ENCODE results near the gene HEXIM1.
"Not testable (repeated sequence)": the region's sequence is repeated elsewhere in the genome, so short reads cannot be mapped to it uniquely, and the experiment has no call there.

HEXIM1 gene

DNA sequence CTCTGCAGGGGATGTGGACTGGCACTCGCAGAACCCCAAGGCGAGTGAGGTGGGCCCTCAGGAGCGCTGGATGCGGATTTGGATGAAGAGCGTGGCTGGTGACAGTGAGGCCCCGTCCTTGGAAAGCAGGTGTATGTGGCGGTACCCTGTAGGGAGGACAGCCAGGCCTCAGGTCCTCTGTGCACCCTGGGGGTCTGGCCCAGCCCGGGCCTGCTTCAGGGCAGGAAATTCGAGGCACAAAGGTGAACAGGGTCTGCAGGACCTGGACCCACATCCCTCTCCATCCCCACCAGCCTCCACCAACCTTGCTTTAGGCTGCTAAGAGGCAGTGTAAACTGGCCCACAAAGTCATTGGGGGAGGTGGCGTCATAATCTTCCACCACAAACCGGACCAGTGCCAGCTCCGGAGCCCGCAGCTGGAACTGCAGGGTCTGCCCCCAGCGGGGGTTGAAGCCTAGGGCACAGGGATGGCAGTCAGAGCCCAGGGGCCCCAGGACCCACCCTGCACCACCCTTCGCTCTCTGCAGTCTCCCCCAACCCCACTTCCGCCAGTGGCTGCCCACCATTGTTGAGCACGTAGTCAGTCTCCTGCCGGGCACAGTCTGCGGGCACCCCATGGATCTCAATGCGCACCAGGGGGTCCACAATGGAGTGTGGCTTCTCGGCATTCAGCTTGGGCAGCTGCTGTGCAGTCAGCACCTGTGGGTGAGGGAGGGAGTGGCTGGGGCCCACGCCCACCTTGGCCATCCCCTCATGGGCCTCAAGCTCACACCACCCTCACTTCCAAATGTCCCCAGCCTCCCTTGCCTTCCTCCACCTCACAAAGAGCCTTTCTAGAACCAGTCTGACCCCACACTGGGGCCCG lies 35.5 kb upstream of the HEXIM1 start:
- DNase-seq: no peak

DNA sequence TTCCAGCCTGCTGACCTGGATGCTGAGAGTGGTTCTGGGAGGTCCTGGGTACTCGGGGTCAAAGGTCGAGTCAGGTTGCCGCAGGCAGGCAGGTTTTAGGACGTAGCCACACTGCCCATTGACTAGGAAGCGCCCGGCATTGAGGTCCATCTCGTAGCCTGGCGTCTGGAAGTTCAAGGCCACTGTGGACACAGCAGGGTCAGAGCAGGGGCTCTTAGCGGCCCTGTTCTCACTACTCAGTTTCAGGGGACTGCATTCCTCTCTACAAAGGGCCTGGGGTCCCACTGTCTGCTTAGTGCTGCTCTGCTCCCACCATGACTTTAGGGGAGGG lies 34.9 kb upstream of the HEXIM1 start:
- no peak for DNase-seq

DNA sequence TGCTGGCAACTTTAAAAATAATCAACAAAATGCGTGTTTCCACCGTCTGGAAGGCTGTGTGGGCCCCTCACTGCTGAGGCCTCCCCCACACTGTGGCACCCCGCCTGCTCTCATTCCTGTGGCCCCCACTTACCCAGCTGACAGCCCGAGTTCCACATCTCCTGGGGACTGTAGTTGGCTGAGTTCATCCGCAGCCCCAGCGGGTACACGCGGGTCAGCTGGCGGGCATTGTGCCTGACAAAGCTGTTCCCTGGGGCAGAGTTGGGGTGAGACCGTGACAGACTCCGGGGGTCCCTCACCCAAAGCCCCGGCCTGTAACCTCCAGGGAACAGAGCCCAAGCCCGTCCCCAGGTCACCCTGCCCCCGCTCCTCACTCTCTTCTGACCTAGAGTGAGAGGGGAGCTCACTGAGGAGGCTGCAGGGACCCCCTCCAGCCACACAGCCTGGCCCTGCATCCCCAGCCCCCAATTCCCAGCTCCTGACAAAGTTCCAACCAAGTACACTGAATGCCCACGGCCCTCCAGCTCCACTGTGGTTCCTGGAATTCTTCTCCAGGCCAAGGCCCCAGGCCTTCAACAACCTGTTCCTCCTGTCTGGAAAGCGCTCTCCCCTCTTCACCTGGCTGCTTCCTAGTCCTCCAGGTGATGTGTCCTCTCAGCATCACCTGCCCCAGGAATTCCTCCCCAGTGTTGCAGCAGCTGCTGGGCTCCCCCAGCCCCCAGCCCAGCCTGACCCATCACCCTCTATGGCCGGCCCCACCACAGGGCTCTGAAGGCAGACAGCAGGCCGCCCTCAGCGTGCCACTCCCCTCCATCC lies 34.0 kb upstream of the HEXIM1 start:
- no peak for DNase-seq

DNA sequence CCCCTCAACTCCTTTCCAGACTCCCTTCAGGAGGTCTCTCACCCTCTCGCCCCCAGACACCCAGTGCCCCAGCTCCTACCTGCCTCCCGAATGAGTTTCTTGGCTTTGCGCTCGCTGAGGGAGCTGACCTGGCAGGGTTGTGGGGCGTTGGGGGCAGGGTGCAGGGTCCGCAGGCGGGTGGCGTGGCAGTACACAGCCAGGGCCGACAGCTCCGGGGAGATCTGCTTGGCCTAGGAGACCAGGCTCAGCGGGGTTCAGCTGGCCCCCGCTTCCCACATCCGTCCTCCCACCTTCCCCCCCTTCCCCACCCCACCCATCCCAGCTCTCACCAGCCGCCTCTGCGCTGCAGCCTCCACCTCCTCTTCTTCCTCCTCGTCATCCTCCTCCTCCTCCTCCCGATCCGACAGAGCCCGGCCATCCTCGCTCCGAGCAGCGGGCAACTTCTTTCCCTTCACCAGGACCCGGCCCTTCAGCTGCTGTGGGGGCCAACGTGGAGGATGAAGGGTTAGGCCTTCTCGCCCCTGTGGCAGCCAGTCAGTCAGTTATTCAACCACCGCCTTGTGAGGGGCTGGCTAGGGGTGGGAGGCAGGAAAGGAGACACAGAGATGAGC lies 33.2 kb upstream of the HEXIM1 start:
- DNase-seq: no peak

DNA sequence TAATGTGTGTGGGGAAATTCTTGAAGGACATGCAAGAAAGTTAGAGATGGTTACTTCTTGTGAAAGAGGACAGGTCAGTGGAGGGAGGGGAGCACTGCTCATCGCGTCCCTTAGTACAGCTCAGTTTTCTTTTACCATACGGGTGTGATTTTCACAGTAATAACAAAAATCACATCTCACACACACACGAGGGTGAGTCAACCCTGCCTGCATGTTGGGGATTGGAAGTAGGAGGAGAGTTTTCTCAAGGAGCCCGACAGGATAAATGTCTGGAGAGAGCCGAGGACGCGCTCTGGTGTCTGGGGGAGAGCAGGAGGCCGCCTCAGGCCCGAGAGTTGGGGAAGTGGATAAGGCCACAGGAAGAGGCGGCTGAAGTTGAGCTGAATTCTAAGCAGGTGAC lies 32.4 kb upstream of the HEXIM1 start:
- DNase-seq: peak in 1 of 56 donors; percentile 30

DNA sequence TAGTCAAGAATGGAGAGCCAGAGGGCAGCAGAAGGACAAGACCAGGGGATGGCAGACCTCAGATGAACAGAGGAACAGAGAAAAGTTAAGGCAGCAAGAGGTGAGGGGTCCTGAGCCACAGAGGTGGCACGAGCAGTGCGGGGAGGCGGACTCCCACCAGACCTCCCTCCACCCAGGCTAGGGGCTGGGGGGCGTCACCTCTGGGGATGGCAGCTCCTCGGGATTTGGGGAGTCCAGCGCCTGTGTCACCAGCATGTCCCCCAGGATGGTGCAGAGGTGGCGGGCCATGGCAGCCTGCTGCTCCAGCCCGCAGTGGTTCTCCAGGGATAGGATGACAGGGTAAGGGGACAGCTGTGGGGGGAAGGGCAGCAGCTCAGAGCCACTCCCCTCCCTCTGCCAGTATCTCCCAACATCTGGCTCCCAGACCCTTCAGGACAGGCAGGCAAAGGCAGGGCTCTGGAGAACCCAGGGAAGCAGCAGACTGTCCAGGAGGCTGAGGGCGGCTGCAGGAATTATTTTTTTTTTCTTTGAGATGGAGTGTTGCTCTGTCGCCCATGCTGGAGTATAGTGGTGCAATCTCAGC lies 31.8 kb upstream of the HEXIM1 start:
- no peak for DNase-seq

DNA sequence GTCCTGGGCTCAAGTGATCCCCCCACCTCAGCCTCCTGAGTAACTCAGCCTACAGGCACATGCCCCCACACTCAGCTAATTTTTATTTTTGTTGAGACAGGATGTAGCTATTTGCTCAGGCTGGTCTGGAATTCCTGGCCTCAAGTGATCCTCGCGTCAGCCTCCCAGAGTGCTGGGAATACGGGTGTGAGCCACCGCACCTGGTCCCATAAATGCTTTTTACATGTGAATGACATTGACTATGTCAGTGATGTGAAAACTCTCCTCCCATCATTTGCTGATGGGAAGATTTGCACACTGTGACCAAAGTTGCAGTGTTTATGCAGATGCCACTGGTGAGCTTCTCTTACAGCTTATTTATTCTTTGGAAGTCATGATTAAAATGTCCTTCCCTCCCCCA lies 30.9 kb upstream of the HEXIM1 start:
- DNase-seq: no peak

DNA sequence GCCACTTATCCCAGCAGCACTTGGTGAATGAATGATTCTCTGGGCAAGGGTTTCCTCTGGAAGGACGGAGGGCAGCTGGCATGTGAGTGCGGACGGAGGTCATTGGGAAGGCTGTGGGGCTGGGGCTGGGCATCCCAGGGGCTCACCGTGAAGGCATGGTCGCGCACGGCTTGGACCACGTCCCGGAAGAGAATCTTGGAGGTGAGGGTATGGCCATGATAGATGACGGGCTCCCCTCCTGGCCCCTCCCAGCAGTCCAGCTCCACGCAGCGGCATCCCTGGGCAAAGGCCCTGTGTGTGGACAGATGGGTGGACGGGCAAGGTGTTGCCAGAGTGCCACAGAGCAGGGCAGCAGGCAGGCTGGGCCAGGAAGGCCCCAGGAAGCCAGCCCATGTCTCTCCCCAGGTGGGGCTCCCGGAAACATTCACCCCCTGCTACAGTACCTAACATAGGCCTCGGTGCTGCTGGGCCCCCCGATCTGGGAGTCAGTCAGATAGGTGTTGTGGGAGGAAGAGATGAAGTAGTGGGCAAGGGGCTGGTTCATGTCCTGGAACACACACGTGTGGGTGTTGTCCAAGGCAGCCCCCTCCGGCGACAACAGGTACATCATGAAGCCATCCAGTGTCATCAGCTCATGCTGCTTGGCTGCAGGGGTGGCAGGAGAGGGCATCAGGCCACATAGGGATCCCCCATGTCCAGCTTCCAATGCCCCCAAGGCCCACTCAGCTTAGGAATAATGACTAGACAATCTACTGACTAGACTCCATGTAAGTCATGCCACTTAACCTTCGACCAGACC lies 30.2 kb upstream of the HEXIM1 start:
- no peak for DNase-seq

DNA sequence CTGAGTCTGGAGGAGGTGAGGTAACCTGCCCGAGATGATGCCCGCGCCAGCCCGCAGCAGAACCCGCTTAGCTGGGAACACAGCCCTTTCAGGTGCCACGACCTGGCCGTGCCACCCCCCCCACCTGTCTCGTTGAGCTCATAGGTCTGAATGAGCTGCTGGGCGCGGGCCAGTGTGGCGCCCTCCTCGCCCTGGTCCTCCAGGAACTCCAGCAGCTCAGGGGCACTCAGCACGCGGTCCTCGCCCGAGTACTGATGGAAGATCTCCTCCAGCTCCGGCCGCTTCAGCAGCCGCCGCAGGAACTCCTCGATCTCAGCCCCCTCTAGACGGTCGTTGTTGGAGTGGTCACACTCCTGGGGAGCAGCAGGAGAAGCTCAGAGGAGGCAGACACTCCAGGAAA lies 29.6 kb upstream of the HEXIM1 start:
- DNase-seq: no peak

DNA sequence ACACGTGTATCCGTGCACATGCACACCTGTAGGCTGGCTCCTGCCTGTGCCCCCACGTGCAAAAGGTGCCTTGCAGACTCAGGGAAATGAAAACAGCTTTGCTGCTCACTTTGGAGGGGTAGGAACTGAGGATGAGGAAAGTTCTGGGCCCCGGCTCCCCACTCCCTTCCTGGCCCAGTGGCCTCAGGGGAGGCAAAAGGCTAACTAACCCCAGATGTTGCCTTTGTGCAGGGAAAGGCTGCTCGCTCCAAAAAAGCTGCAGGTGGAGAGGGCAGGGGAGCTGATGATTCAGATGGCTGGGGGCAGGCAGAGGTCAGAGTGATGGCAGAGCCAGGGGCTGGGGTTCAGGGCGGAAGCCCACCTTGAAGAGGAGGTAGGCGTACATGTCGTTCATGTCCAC lies 28.3 kb upstream of the HEXIM1 start:
- no peak for DNase-seq

DNA sequence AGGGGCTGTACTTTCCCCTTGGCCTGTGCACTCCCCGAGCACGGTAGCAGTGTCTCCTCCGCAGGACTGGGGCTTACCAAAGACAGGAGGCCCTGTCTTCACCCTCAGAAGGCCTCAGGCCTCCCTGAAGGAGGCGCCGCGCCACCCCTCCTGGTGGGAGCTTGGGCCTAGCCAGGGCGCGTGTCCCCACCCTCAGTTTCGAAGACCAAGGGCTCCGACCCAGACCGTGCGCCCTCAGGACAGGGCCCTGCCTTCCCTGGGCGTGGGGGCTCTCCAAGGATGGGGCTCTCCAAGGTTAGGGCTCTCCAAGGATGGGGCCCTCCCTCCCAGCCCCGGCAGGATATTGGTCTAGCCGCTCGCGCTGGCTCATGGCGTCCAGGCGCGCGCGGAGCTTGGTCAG lies 27.7 kb upstream of the HEXIM1 start:
- no peak for DNase-seq

DNA sequence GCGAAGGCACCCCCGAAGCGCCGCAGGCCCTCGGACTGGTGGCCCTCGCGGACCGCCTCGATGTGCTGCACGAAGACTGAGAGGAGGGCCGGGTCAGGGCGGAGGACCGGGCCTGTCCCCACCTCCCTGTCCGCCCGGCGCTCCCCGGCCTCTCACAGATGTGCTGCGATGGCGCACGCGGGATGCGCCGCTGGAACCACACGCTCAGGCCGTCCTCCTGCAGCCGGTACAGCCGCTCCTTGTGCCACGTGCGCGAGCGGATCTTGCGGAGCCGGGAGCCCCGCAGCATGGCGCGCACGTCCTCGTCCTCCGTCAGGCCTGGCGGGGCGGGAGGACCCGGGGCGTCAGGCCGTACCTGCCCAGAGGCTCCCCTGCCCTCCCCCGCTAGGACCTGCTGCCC lies 27.2 kb upstream of the HEXIM1 start:
- no peak for DNase-seq

DNA sequence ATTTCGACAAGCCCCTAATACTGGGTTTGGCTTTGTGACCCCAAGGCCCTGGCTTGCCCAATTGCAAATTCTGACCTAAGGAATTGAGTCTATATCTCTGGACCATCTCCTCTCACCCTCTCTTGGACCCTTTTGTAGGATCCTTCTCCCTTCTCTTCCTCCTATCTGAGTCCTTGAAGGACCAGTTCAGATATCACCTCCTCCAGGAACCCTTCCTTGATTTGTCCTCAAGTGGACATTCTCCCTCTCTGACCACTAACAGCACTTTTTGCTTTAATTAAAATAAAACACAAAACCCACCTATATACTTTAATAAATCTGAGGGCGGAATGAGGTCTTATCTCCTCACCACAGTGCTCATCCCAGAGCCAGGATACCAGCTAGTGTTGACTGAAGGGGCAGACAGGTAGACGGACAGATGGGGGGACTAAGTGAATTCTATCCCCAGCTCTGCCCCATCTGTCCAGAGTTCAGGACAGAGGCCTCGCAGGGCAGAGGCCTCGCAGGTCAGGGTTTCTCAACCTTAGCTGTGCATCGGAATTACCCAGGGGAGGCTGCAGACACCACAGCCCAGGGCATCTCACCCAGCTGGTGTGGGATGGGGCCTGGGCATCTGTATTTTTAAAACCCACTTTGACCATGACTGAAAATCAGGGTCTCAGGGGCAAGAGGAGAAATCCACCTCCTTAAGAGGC lies 25.1 kb upstream of the HEXIM1 start:
- DNase-seq: no peak

DNA sequence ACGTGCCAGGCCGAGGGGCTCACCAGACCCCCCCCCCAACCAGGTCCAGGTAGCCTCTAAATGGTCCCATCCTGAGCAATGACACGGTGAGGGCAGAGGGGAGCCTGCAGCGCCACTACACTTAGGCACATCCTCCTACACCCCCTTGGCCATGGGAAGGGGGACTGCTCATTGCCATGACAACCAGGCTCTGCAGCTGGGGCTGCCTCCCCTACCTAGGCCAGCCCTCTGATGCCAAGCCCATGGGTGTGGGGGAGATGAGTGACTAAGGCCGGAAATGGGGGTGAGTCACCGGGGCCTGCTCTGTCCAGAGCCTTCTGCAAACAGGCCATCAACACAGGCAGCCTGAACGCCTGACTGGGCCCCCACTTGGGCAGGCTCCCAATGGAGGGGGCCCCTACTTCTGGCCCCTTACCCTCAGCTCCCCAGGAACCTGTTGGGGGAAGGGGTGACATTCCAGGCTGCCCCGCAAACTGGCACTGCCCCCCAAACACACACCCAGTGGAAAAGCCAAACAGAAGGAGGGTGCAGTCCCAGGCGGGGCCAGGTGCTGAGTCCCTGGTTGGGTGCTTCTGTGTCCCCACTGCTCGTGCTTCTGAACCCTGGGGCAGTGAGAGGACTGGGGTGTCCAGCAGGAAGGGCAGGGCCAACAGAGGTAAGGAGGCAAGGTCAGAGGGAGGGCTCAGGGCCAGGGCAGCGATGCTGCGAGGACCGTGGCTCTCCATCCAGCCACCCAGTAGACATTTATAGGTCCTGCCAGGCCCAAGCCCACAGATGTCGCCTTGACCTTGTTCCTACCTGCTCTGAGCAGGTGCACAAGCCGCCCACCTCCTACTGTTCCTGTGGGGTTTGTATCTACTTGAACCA lies 24.1 kb upstream of the HEXIM1 start:
- peak in 1 of 56 donors; percentile 26 for DNase-seq

DNA sequence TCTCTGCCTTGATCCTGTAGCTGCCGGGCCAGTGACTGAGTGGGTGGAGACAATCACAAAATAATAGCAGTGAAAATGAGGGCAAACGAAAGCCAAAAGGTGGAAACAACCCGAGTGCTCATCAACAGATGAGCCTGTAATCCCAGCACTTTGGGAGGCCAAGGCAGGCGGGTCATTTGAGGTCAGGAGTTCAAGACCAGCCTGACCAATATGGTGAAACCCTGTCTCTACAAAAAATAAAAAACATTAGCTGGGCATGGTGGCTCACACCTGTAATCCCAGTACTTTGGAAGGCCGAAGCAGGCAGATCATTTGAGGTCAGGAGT lies 23.5 kb upstream of the HEXIM1 start:
- not testable (repeated sequence) for DNase-seq

DNA sequence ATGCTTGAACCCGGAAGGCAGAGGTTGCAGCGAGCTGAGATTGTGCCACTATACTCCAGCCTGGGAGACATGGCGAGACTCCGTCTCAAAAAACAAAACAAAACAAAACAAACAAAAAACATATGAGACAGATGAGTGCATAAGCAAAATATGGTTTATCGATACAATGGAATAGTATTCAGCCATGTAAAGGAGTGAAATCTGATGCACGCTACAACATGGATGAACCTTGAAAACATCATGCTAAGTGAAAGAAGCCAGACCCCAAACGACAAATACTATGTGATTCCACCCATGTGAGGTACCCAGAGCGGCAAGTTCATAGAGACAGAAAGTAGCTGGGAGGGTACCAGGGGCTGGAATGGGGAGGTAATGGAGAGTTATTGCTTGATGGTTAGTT lies 22.8 kb upstream of the HEXIM1 start:
- DNase-seq: no peak

DNA sequence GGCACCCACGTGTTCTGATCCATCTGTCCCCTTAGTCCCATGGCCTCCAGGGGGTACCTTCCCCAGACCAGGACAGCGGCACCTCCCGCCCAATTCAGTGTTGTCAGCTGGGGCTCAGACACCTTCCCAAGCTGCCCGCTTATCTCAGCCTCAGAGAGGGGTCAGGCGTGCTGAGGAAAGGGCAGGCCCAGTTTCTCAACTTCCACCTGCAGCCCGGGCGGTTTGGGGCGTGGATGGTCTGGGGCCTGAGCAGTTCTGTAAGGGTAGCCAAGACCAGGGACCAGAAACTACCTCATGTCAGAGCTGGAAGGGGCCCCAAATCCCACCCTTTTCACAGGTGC lies 21.1 kb upstream of the HEXIM1 start:
- DNase-seq: no peak

DNA sequence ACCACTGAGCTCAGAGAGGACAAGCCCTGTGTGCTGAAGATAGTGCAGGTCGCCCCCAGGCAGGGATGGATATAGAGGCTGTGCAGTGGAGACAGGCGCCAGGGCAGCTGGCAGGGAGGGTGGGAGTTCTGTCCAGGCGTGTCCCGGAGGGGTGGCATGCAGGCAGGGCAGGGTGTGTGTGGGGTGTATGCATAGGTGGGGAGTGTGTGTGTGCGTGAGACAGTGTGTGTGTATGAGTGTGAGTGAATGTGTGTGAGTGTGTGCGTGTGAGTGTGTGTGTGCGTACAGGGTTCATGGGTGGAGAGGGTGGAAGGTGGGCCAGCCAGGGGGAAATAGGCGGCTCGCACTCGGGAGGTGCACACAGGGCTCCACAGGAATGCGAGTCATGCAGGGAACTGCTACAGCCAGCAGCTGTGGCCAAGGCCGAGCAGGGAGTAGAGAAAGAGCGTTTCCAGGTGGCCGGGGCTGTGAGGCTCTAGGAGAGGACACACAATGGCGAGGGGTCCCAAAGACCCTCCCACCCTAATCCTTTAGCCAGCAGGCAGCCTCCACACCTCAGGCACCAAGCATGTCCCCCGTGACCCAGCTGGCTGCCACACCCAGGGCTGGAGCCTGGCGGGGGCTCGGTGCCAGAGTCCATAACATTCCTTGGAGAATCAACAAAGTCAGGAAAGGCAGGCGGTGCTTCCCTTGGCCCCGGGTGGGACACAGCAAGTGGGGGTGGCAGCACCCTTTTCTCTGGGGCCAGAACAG lies 20.6 kb upstream of the HEXIM1 start:
- no peak for DNase-seq

DNA sequence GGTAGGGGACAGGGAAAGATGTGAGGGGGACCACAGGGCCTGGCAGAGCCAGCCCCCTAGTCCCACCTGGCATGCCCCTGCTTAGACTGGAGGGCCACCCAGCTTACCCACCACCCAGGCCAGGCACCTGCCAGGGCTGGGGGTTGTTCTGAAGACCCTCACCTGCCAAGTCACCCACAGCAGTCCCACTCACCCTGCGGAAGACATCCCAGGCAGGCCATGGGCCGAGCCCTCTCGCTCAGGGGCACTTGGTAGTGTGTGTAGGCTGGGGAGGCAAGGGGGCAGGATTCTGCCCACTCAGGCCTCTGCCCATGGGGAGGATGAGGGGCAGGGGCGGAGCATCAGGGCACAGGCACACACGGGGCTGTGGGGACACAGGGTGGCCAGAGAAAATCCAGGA lies 19.9 kb upstream of the HEXIM1 start:
- DNase-seq: no peak

All from nucleus accumbens (tissue), 56 donors.